ENCODE data around the gene C16orf90.
A peak's percentile ranks its signal among the peaks of the same experiment; 100 is the strongest.

C16orf90 gene

DNA sequence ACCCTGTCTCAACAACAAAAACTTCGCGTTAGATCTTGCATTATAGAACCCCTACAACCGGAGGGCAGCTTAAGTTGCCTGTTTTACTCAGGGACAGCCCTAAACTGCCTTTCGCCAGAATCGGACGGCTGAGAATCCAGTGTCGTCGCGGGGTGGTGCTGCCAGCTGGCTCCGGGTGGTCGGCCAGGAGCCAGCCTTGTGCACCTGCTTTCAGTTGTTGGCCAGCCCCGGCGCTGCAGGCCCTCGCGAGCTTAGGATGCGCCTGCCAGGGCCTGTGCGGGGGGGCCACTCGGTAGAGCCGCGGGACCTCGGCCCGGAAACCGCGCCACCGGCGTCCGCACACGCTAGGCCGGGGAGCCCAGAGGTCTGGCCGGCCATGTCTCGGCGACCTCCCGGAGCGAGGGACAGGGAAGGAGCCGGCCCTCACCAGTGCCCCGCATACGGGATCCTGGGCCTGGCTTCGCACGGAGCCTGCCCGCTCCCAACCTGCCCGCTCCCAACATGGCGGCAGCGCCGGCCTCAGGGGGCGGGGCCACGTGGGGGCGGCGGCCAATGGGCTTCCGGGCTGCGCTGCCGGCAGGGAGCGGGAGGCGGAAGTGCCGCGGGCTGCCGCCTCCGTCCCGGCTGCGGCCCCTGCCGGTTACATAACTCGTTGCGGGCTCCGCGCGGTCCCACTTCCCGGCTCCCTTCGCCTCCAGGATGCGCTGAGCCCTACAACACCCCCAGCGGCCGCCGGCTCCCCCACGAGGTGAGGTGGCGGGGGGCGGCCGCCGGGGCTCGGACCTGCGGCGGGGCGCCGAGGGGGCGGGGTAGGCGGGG lies 37.6 kb downstream of the C16orf90 start (continued):
- TF ChIP-seq, protein P1, sequence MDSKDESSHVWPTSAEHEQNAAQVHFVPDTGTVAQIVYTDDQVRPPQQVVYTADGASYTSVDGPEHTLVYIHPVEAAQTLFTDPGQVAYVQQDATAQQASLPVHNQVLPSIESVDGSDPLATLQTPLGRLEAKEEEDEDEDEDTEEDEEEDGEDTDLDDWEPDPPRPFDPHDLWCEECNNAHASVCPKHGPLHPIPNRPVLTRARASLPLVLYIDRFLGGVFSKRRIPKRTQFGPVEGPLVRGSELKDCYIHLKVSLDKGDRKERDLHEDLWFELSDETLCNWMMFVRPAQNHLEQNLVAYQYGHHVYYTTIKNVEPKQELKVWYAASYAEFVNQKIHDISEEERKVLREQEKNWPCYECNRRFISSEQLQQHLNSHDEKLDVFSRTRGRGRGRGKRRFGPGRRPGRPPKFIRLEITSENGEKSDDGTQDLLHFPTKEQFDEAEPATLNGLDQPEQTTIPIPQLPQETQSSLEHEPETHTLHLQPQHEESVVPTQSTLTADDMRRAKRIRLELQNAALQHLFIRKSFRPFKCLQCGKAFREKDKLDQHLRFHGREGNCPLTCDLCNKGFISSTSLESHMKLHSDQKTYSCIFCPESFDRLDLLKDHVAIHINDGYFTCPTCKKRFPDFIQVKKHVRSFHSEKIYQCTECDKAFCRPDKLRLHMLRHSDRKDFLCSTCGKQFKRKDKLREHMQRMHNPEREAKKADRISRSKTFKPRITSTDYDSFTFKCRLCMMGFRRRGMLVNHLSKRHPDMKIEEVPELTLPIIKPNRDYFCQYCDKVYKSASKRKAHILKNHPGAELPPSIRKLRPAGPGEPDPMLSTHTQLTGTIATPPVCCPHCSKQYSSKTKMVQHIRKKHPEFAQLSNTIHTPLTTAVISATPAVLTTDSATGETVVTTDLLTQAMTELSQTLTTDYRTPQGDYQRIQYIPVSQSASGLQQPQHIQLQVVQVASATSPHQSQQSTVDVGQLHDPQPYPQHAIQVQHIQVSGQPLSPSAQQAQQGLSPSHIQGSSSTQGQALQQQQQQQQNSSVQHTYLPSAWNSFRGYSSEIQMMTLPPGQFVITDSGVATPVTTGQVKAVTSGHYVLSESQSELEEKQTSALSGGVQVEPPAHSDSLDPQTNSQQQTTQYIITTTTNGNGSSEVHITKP (tag by site-specific recombination; IDR thresholded peaks at IDR 0.05): peak; percentile 52
- TF ChIP-seq ZNF548 (tag by site-specific recombination; IDR thresholded peaks at IDR 0.05): no peak
- TF ChIP-seq, protein P2, sequence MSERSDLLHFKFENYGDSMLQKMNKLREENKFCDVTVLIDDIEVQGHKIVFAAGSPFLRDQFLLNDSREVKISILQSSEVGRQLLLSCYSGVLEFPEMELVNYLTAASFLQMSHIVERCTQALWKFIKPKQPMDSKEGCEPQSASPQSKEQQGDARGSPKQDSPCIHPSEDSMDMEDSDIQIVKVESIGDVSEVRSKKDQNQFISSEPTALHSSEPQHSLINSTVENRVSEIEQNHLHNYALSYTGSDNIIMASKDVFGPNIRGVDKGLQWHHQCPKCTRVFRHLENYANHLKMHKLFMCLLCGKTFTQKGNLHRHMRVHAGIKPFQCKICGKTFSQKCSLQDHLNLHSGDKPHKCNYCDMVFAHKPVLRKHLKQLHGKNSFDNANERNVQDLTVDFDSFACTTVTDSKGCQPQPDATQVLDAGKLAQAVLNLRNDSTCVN (tag by site-specific recombination; optimal IDR thresholded peaks at IDR 0.05): peak; percentile 79
- TF ChIP-seq SP3 (tag by site-specific recombination; IDR thresholded peaks at IDR 0.05): peak; percentile 86
- 0 out of 2 replicates have a peak, but pooled peaks have one; percentile 48 for TF ChIP-seq ZNF184 (tag by site-specific recombination; IDR thresholded peaks at IDR 0.05)
- TF ChIP-seq, protein P3, sequence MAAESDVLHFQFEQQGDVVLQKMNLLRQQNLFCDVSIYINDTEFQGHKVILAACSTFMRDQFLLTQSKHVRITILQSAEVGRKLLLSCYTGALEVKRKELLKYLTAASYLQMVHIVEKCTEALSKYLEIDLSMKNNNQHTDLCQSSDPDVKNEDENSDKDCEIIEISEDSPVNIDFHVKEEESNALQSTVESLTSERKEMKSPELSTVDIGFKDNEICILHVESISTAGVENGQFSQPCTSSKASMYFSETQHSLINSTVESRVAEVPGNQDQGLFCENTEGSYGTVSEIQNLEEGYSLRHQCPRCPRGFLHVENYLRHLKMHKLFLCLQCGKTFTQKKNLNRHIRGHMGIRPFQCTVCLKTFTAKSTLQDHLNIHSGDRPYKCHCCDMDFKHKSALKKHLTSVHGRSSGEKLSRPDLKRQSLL (tag by site-specific recombination; IDR thresholded peaks at IDR 0.05): peak; percentile 63; the same call in 1 of the 2 replicates
- peak; percentile 97 for TF ChIP-seq YY1 (tag by site-specific recombination; IDR thresholded peaks at IDR 0.05)
- TF ChIP-seq ZNF19 (tag by site-specific recombination; IDR thresholded peaks at IDR 0.05; ENCODE audit: low read depth): no peak
- TF ChIP-seq EGR2 (tag by site-specific recombination; IDR thresholded peaks at IDR 0.05; ENCODE audit: low read depth): peak; percentile 22; the same call in 1 of the 2 replicates
- TF ChIP-seq, protein P4, sequence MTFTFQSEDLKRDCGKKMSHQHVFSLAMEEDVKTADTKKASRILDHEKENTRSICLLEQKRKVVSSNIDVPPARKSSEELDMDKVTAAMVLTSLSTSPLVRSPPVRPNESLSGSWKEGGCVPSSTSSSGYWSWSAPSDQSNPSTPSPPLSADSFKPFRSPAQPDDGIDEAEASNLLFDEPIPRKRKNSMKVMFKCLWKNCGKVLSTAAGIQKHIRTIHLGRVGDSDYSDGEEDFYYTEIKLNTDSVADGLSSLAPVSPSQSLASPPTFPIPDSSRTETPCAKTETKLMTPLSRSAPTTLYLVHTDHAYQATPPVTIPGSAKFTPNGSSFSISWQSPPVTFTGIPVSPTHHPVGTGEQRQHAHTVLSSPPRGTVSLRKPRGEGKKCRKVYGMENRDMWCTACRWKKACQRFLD (tag by site-specific recombination; IDR thresholded peaks at IDR 0.05): no peak
- peak; percentile 99 for TF ChIP-seq ZNF549 (tag by site-specific recombination; IDR thresholded peaks at IDR 0.05)

DNA sequence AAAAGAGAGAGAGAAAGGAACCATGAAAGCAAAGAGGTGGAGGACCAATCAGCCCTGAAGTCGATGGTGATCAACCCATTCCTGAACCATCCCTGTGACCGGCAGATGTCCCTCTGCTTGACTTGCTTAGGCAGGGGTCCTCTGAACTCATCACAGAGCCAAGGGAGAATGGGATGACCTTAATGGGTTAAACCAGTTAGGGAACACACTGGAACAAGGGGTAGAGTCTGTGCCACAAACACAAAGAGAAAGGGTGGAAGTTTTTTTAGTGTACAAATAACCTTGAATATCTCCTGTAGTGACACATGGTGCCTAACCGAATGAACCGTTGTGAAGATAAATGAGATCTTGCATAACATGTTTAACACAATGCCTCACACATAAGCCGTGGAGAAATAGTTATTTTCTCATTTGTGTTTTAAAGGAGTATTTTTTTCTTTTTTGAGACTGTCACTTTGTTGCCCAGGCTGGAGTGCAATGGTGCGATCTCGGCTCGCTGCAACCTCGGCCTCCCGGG lies 40.6 kb downstream of the C16orf90 start:
- Histone ChIP-seq H3K9me3 (ENCODE audit: control insufficient read depth, insufficient read depth, low read depth, low read length) (no peaks in the 10 kb centered on the region), H3K36me3 (ENCODE audit: control insufficient read depth in 2 of 2, insufficient read depth in 1 of 2, low read length in 2 of 2) (peaks cover 0 to 9% of the 10 kb centered on the region in 2 experiments; a peak in 2 of 3 replicates), H3K4me1 (ENCODE audit: control insufficient read depth, insufficient read depth, low read length) (peaks cover 5% of the 10 kb centered on the region), H3K27ac (ENCODE audit: extremely low read depth, low read depth, low read length) (no peak overlapping the region), H3K4me3 (ENCODE audit: low read depth, low read length) (no peak overlapping the region)
- ChIA-PET POLR2A (interaction anchor here (1.8 kb wide), 1 partner anchor 11 kb away, joined by 14 read pairs; the partner anchor contains the start of genes NAA60 and ZNF597), CTCF (no interaction called here)
- no peak for TF ChIP-seq ZNF76 (tag by site-specific recombination; IDR thresholded peaks at IDR 0.05; ENCODE audit: borderline replicate concordance, low read depth)
- 0 out of 2 replicates have a peak, but pooled peaks have one; percentile 23 for TF ChIP-seq ZBTB17 (tag by site-specific recombination; IDR thresholded peaks at IDR 0.05)

DNA sequence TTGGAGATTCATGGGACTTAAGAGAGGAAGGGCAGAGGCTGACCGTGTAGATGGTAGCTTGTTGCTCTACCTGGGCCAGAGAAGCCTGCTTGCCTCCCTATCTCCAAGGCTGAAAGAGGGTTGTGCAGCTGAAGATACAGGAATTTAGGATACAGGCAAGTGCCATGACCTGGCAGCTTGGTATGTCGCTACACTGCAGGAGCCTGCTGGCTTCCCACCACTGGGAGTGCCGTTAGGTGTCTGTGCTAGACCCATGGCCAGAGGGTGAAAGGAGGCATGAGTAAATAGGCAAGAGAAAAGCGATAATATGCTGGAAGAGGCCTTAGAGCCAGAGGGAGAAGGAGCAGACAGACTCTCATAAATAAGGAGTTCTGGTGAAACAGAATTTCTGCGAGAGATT lies 41.2 kb downstream of the C16orf90 start:
- no peak overlapping the region for H3K27ac ChIP-seq (ENCODE audit: extremely low read depth, low read depth, low read length)
- CTCF ChIA-PET: no interaction called here
- peaks cover under 1% of the 10 kb centered on the region; the same call in 1 of the 2 replicates for H3K4me1 ChIP-seq (ENCODE audit: control insufficient read depth, insufficient read depth, low read length)
- no peaks in the 10 kb centered on the region for H3K9me3 ChIP-seq (ENCODE audit: control insufficient read depth, insufficient read depth, low read depth, low read length)
- POLR2A ChIA-PET: interaction anchor here (1.8 kb wide), 1 partner anchor 10 kb away, joined by 14 read pairs; the partner anchor contains the start of genes NAA60 and ZNF597
- peaks cover 0 to 9% of the 10 kb centered on the region in 2 experiments; a peak in 2 of 3 replicates for H3K36me3 ChIP-seq (ENCODE audit: control insufficient read depth in 2 of 2, insufficient read depth in 1 of 2, low read length in 2 of 2)
- H3K4me3 ChIP-seq (ENCODE audit: low read depth, low read length): no peak overlapping the region
- TF ChIP-seq ZNF560 (tag by site-specific recombination; IDR thresholded peaks at IDR 0.05; ENCODE audit: borderline replicate concordance): no peak
- TF ChIP-seq ZNF114 (tag by site-specific recombination; IDR thresholded peaks at IDR 0.05): no peak
- no peak for TF ChIP-seq ZNF335 (tag by site-specific recombination; conservative IDR thresholded peaks at IDR 0.05)
- TF ChIP-seq, protein P3 (tag by site-specific recombination; IDR thresholded peaks at IDR 0.05): no peak
- TF ChIP-seq ZNF510 (tag by site-specific recombination; IDR thresholded peaks at IDR 0.05; ENCODE audit: insufficient replicate concordance): no peak
- no peak for TF ChIP-seq KLF8 (tag by site-specific recombination; IDR thresholded peaks at IDR 0.05)
- no peak for TF ChIP-seq KLF10 (tag by site-specific recombination; IDR thresholded peaks at IDR 0.05)
- no peak for TF ChIP-seq MEIS1 (CRISPR knock-in tag; IDR thresholded peaks at IDR 0.05; ENCODE audit: borderline replicate concordance)
- no peak for TF ChIP-seq ZNF341 (tag by site-specific recombination; IDR thresholded peaks at IDR 0.05; ENCODE audit: low read depth)
- TF ChIP-seq ZNF621 (tag by site-specific recombination; IDR thresholded peaks at IDR 0.05): no peak
- TF ChIP-seq ZNF600 (tag by site-specific recombination; IDR thresholded peaks at IDR 0.05): no peak

Measured in HEK293 (cell line).